ENCODE results near the gene IFI16.
"Not testable (repeated sequence)": the region's sequence is repeated elsewhere in the genome, so short reads cannot be mapped to it uniquely, and the experiment has no call there.

IFI16 gene

GRCh38 chr1:159040206-159040605 is 30.5 kb downstream of the IFI16 start:
- no peak overlapping the region for H3K18ac ChIP-seq (ENCODE audit: low read length)

GRCh38 chr1:159040893-159041724 is 31.4 kb downstream of the IFI16 start:
- Histone ChIP-seq H3K9ac (ENCODE audit: low read length) (no peak overlapping the region), H2AK5ac (ENCODE audit: low read length) (no peak overlapping the region), H3K36me3 (ENCODE audit: control insufficient read depth in 1 of 2, insufficient read depth in 2 of 2, low read length in 2 of 2) (no peaks in the 10 kb centered on the region), H3K23ac (ENCODE audit: low read length) (no peak overlapping the region), H2AFZ (ENCODE audit: insufficient read depth, low read length, poor library complexity) (no peak overlapping the region), H4K8ac (ENCODE audit: low read depth, low read length) (no peak overlapping the region), H3K14ac (ENCODE audit: low read length) (no peak overlapping the region), H3K79me2 (ENCODE audit: control insufficient read depth, insufficient read depth, low read length, poor library complexity) (no peaks in the 10 kb centered on the region), H3K27me3 (ENCODE audit: insufficient read depth, low read length) (no peaks in the 10 kb centered on the region), H3K79me1 (ENCODE audit: low read length) (no peaks in the 10 kb centered on the region), H3K4me2 (ENCODE audit: low read length) (no peak overlapping the region), H2BK120ac (ENCODE audit: insufficient read depth, low read length, poor library complexity) (no peak overlapping the region), H4K91ac (ENCODE audit: low read depth, low read length) (no peak overlapping the region), H3K27ac (ENCODE audit: low read depth, low read length) (no peak overlapping the region), H3K18ac (ENCODE audit: low read length) (no peak overlapping the region), H2BK5ac (ENCODE audit: low read depth, low read length, poor library complexity) (no peak overlapping the region), H4K12ac (ENCODE audit: low read depth, low read length) (no peak overlapping the region), H3K4me1 (ENCODE audit: control insufficient read depth in 1 of 2, insufficient read depth in 2 of 2, low read length in 2 of 2) (no peaks in the 10 kb centered on the region), H3K9me3 (ENCODE audit: insufficient read depth, low read depth, low read length) (no peaks in the 10 kb centered on the region), H2BK12ac (ENCODE audit: low read length) (no peak overlapping the region), H3K4ac (ENCODE audit: low read depth, low read length) (no peak overlapping the region), H3K4me3 (ENCODE audit: low read depth, low read length) (no peak overlapping the region)
- no peak for DNase-seq
- no CpG with 5 or more reads among the region's 7 CpGs for WGBS (ENCODE audit: extremely low coverage, insufficient coverage, insufficient read length)

More at GRCh38 chr1:159040206-159040605, 30.5 kb downstream of the IFI16 start:
- Histone ChIP-seq H3K4me1 (ENCODE audit: control insufficient read depth in 1 of 2, insufficient read depth in 2 of 2, low read length in 2 of 2) (no peaks in the 10 kb centered on the region), H3K36me3 (ENCODE audit: control insufficient read depth in 1 of 2, insufficient read depth in 2 of 2, low read length in 2 of 2) (no peaks in the 10 kb centered on the region), H3K4ac (ENCODE audit: low read depth, low read length) (no peak overlapping the region), H2BK5ac (ENCODE audit: low read depth, low read length, poor library complexity) (no peak overlapping the region), H2AFZ (ENCODE audit: insufficient read depth, low read length, poor library complexity) (no peak overlapping the region), H3K79me2 (ENCODE audit: control insufficient read depth, insufficient read depth, low read length, poor library complexity) (no peaks in the 10 kb centered on the region), H3K79me1 (ENCODE audit: low read length) (no peaks in the 10 kb centered on the region), H2BK12ac (ENCODE audit: low read length) (no peak overlapping the region), H4K91ac (ENCODE audit: low read depth, low read length) (no peak overlapping the region), H3K23ac (ENCODE audit: low read length) (no peak overlapping the region), H3K14ac (ENCODE audit: low read length) (no peak overlapping the region), H3K27ac (ENCODE audit: low read depth, low read length) (no peak overlapping the region), H3K4me2 (ENCODE audit: low read length) (no peak overlapping the region), H3K9me3 (ENCODE audit: insufficient read depth, low read depth, low read length) (no peaks in the 10 kb centered on the region), H2BK120ac (ENCODE audit: insufficient read depth, low read length, poor library complexity) (no peak overlapping the region), H3K27me3 (ENCODE audit: insufficient read depth, low read length) (no peaks in the 10 kb centered on the region), H2AK5ac (ENCODE audit: low read length) (no peak overlapping the region), H3K9ac (ENCODE audit: low read length) (no peak overlapping the region), H4K8ac (ENCODE audit: low read depth, low read length) (no peak overlapping the region), H4K12ac (ENCODE audit: low read depth, low read length) (no peak overlapping the region), H3K4me3 (ENCODE audit: low read depth, low read length) (no peak overlapping the region)
- no CpG with 5 or more reads among the region's 1 CpG for WGBS (ENCODE audit: extremely low coverage, insufficient coverage, insufficient read length)
- peak; percentile 3 to 66 for DNase-seq

GRCh38 chr1:159046486-159046885 is 36.8 kb downstream of the IFI16 start:
- not testable (repeated sequence) for H3K4me3 ChIP-seq (ENCODE audit: low read depth, low read length); H4K8ac ChIP-seq (ENCODE audit: low read depth, low read length); H3K14ac ChIP-seq (ENCODE audit: low read length); H2BK120ac ChIP-seq (ENCODE audit: insufficient read depth, low read length, poor library complexity); H3K18ac ChIP-seq (ENCODE audit: low read length); DNase-seq; H3K9ac ChIP-seq (ENCODE audit: low read length); H3K27ac ChIP-seq (ENCODE audit: low read depth, low read length); H3K27me3 ChIP-seq (ENCODE audit: insufficient read depth, low read length); H2AFZ ChIP-seq (ENCODE audit: insufficient read depth, low read length, poor library complexity); H3K9me3 ChIP-seq (ENCODE audit: insufficient read depth, low read depth, low read length); H2BK5ac ChIP-seq (ENCODE audit: low read depth, low read length, poor library complexity); H3K4ac ChIP-seq (ENCODE audit: low read depth, low read length); H2AK5ac ChIP-seq (ENCODE audit: low read length); H2BK12ac ChIP-seq (ENCODE audit: low read length); H3K4me1 ChIP-seq (ENCODE audit: control insufficient read depth in 1 of 2, insufficient read depth in 2 of 2, low read length in 2 of 2); H3K4me2 ChIP-seq (ENCODE audit: low read length); H4K91ac ChIP-seq (ENCODE audit: low read depth, low read length); H3K36me3 ChIP-seq (ENCODE audit: control insufficient read depth in 1 of 2, insufficient read depth in 2 of 2, low read length in 2 of 2); H3K79me1 ChIP-seq (ENCODE audit: low read length); H4K12ac ChIP-seq (ENCODE audit: low read depth, low read length); H3K79me2 ChIP-seq (ENCODE audit: control insufficient read depth, insufficient read depth, low read length, poor library complexity); H3K23ac ChIP-seq (ENCODE audit: low read length)
- WGBS (ENCODE audit: extremely low coverage, insufficient coverage, insufficient read length), result no CpG with 5 or more reads among the region's 1 CpG

GRCh38 chr1:159051436-159051835 is 41.7 kb downstream of the IFI16 start:
- H3K79me1 ChIP-seq (ENCODE audit: low read length), result no peaks in the 10 kb centered on the region
- H3K18ac ChIP-seq (ENCODE audit: low read length), result no peak overlapping the region
- H3K4me2 ChIP-seq (ENCODE audit: low read length), result no peak overlapping the region
- no peak for DNase-seq
- H3K27ac ChIP-seq (ENCODE audit: low read depth, low read length), result no peak overlapping the region
- no peak overlapping the region for H3K4me3 ChIP-seq (ENCODE audit: low read depth, low read length)
- no peak overlapping the region for H4K91ac ChIP-seq (ENCODE audit: low read depth, low read length)
- H2BK5ac ChIP-seq (ENCODE audit: low read depth, low read length, poor library complexity), result no peak overlapping the region
- H3K9me3 ChIP-seq (ENCODE audit: insufficient read depth, low read depth, low read length), result no peaks in the 10 kb centered on the region
- no peak overlapping the region for H3K14ac ChIP-seq (ENCODE audit: low read length)
- no peak overlapping the region for H2AFZ ChIP-seq (ENCODE audit: insufficient read depth, low read length, poor library complexity)
- H3K27me3 ChIP-seq (ENCODE audit: insufficient read depth, low read length), result no peaks in the 10 kb centered on the region
- H3K36me3 ChIP-seq (ENCODE audit: control insufficient read depth in 1 of 2, insufficient read depth in 2 of 2, low read length in 2 of 2), result no peaks in the 10 kb centered on the region
- H3K4ac ChIP-seq (ENCODE audit: low read depth, low read length), result no peak overlapping the region
- no peak overlapping the region for H4K12ac ChIP-seq (ENCODE audit: low read depth, low read length)
- H3K79me2 ChIP-seq (ENCODE audit: control insufficient read depth, insufficient read depth, low read length, poor library complexity), result no peaks in the 10 kb centered on the region
- H3K23ac ChIP-seq (ENCODE audit: low read length), result no peak overlapping the region
- H2BK120ac ChIP-seq (ENCODE audit: insufficient read depth, low read length, poor library complexity), result no peak overlapping the region
- H2BK12ac ChIP-seq (ENCODE audit: low read length), result no peak overlapping the region
- H4K8ac ChIP-seq (ENCODE audit: low read depth, low read length), result no peak overlapping the region
- H3K9ac ChIP-seq (ENCODE audit: low read length), result no peak overlapping the region
- no peak overlapping the region for H2AK5ac ChIP-seq (ENCODE audit: low read length)
- no peaks in the 10 kb centered on the region for H3K4me1 ChIP-seq (ENCODE audit: control insufficient read depth in 1 of 2, insufficient read depth in 2 of 2, low read length in 2 of 2)
- 100% methylated on average over 1 of the region's 2 CpGs for WGBS (ENCODE audit: extremely low coverage, insufficient coverage, insufficient read length)
